DMS53 (cell line): ENCODE measurements around the gene GALNT6.
"Not testable (repeated sequence)": the region's sequence is repeated elsewhere in the genome, so short reads cannot be mapped to it uniquely, and the experiment has no call there.

ENCODE experiments used
- DNase-seq: peaks from one replicate; lab custom pipeline; 2025; lab: John Stamatoyannopoulos, UW

The GALNT6 gene

GRCh38 chr12:51323317-51323960, 67.8 kb downstream of the GALNT6 start:
- DNase-seq: no peak

- DNase-seq: no peak
Observed at GRCh38 chr12:51322452-51322851, 68.8 kb downstream of the GALNT6 start.

GRCh38 chr12:51321882-51322281, 69.3 kb downstream of the GALNT6 start:
- no peak for DNase-seq

GRCh38 chr12:51320695-51321320, 70.4 kb downstream of the GALNT6 start:
- DNase-seq: peak; percentile 24

- DNase-seq: no peak
Observed at GRCh38 chr12:51320311-51320694, 70.9 kb downstream of the GALNT6 start.

- DNase-seq: no peak
Observed at GRCh38 chr12:51318846-51319599, 72.2 kb downstream of the GALNT6 start.

GRCh38 chr12:51318057-51318806, 73.0 kb downstream of the GALNT6 start:
- not testable (repeated sequence) for DNase-seq

GRCh38 chr12:51311389-51311788, 79.8 kb downstream of the GALNT6 start:
- no peak for DNase-seq

GRCh38 chr12:51307655-51308593, 83.3 kb downstream of the GALNT6 start:
- DNase-seq: no peak

- DNase-seq: no peak
Observed at GRCh38 chr12:51306507-51306906, 84.7 kb downstream of the GALNT6 start.
